SJSA1 (cell line): Measurements from ENCODE around the gene NPM1. TPM values are rescaled to one million over a fixed set of nuclear protein-coding genes. Genes with fewer than 3 reads are reported as not detected.
A peak's percentile ranks its signal among the peaks of the same experiment; 100 is the strongest.

Experiments used
- DNase-seq, 2 experiments: peaks; one replicate each; pipeline ENCODE4 v3.0.0-alpha.2; 2015 to 2020; ENCODE audit warnings: low spot score in 2 of 2, low read depth in 1 of 2
- H3K27ac ChIP-seq: fragments of 250-450 bp; sonication (Bioruptor Pico); 2 replicates; pipeline ENCODE4 v1.5.1; 2020; ENCODE audit warnings: mild to moderate bottlenecking, moderate library complexity
- H3K27me3 ChIP-seq: fragments of 250-450 bp; sonication (Bioruptor Pico); replicated peaks from 2 replicates; pipeline ENCODE4 v1.5.1; 2020; ENCODE audit warnings: mild to moderate bottlenecking, moderate library complexity
- H3K36me3 ChIP-seq: fragments of 250-450 bp; sonication (Bioruptor Pico); 2 replicates; pipeline ENCODE4 v1.5.1; 2020; ENCODE audit warnings: mild to moderate bottlenecking
- H3K4me1 ChIP-seq: fragments of 250-450 bp; sonication (Bioruptor Pico); replicated peaks from 2 replicates; pipeline ENCODE4 v1.6.1; 2021; ENCODE audit warnings: mild to moderate bottlenecking
- H3K4me3 ChIP-seq: fragments of 250-450 bp; sonication (Bioruptor Pico); 2 replicates; pipeline ENCODE4 v1.5.1; 2020; ENCODE audit warnings: mild to moderate bottlenecking
- H3K9me3 ChIP-seq: fragments of 250-450 bp; sonication (Bioruptor Pico); replicated peaks from 2 replicates; pipeline ENCODE4 v1.5.1; 2020; ENCODE audit warnings: mild to moderate bottlenecking
- total RNA-seq: library from RNA; depleted of rRNA; stranded (reverse); fragments of >200 nt; shearing (Covaris generic); gene quantifications from 2 replicates; pipeline ENCODE4 v1.2.3, GENCODE V29; 2014

Gene NPM1
- total RNA-seq, 1 experiment from 2014 or later, result 2,195 TPM

GRCh38 chr5:171421331-171422262 lies 33.9 kb downstream of the NPM1 start:
- Histone ChIP-seq H3K36me3 (no peaks in the 10 kb centered on the region), H3K9me3 (peaks cover 5% of the 10 kb centered on the region; the same call in 1 of the 2 replicates), H3K27ac (no peak overlapping the region), H3K27me3 (peaks cover 16% of the 10 kb centered on the region), H3K4me1 (peaks cover 30% of the 10 kb centered on the region), H3K4me3 (no peak overlapping the region)
- DNase-seq, result peak in 1 of 2 experiments; percentile 42

- Histone ChIP-seq H3K4me1 (peaks cover 30% of the 10 kb centered on the region), H3K27ac (no peak overlapping the region), H3K36me3 (no peaks in the 10 kb centered on the region), H3K4me3 (no peak overlapping the region), H3K9me3 (peaks cover 5% of the 10 kb centered on the region; the same call in 1 of the 2 replicates), H3K27me3 (peaks cover 16% of the 10 kb centered on the region)
- peak in 1 of 2 experiments; percentile 44 for DNase-seq
Measured at GRCh38 chr5:171422495-171422894, 34.8 kb downstream of the NPM1 start.

GRCh38 chr5:171422902-171423663 lies 35.4 kb downstream of the NPM1 start:
- Histone ChIP-seq H3K4me3 (no peak overlapping the region), H3K36me3 (no peaks in the 10 kb centered on the region), H3K9me3 (peaks cover 5% of the 10 kb centered on the region; the same call in 1 of the 2 replicates), H3K27me3 (peaks cover 16% of the 10 kb centered on the region), H3K27ac (no peak overlapping the region), H3K4me1 (peaks cover 30% of the 10 kb centered on the region)
- peak in 1 of 2 experiments; percentile 47 for DNase-seq

GRCh38 chr5:171424726-171425125 lies 37.1 kb downstream of the NPM1 start:
- DNase-seq, result no peak
- H3K36me3 ChIP-seq, result no peaks in the 10 kb centered on the region
- H3K4me1 ChIP-seq, result peaks cover 16% of the 10 kb centered on the region
- peaks cover 16% of the 10 kb centered on the region for H3K27me3 ChIP-seq
- no peak overlapping the region for H3K27ac ChIP-seq
- no peak overlapping the region for H3K4me3 ChIP-seq
- peaks cover 3% of the 10 kb centered on the region; the same call in 1 of the 2 replicates for H3K9me3 ChIP-seq

DNA sequence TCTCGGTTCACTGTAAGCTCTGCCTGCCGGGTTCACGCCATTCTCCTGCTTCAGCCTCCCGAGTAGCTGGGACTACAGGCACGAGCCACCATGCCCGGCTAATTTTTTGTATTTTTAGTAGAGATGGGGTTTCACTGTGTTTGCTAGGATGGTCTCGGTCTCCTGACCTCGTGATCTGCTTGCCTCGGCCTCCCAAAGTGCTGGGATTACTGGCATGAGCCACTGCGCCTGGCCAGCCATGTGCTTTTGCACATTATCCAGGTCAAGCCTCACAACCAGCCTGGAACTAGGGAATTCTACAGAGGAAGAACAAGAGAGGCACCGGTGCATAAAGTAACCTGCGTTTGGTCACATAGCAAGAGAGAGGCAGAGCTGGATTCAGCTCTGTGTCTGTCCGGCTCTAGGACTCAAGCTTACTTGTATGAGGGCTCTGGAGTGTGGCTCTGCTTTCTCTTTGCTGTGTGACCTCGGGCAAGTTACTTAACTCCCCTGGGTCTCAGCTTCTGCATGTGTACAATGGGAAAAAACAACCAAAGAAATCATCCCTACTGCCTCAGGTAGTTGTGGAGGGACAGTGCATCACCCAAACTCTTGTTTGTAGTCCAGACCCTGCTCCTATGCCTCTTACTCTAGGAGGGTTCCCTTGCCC lies 38.1 kb downstream of the NPM1 start:
- DNase-seq, result no peak
- Histone ChIP-seq H3K27me3 (peaks cover 8% of the 10 kb centered on the region), H3K9me3 (no peaks in the 10 kb centered on the region)

GRCh38 chr5:171426266-171426665 lies 38.6 kb downstream of the NPM1 start:
- Histone ChIP-seq H3K36me3 (no peaks in the 10 kb centered on the region), H3K9me3 (no peaks in the 10 kb centered on the region), H3K4me3 (no peak overlapping the region), H3K4me1 (0 out of 2 replicates have a peak, but pooled peaks cover 3% of the 10 kb centered on the region), H3K27me3 (peaks cover 3% of the 10 kb centered on the region; the same call in 1 of the 2 replicates), H3K27ac (no peak overlapping the region)
- DNase-seq, result peak in 1 of 2 experiments; percentile 38

More for the DNA sequence above, 38.1 kb downstream of the NPM1 start:
- Histone ChIP-seq H3K36me3 (no peaks in the 10 kb centered on the region), H3K4me1 (peaks cover 6% of the 10 kb centered on the region), H3K27ac (no peak overlapping the region), H3K4me3 (no peak overlapping the region)

DNA sequence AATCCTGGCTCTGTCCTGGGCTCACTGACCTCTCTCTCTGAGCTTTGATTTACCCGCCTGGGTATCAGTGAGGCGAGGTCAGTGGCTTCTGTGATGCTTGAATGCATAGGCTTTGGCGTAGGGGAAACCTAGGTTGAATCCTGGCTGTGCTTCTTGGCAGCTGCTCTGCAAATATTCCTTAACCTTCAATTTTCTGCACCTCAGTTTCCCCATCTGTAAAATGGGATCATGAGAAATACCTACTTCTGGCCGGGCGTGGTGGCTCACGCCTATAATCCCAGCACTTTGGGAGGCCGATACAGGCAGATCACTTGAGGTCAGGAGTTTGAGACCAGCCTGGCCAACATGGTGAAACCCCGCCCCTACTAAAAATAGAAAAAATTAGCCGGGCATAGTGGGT lies 39.0 kb downstream of the NPM1 start:
- no peak for DNase-seq
- Histone ChIP-seq H3K36me3 (no peaks in the 10 kb centered on the region), H3K4me1 (0 out of 2 replicates have a peak, but pooled peaks cover 3% of the 10 kb centered on the region), H3K27me3 (no peaks in the 10 kb centered on the region), H3K4me3 (no peak overlapping the region), H3K27ac (no peak overlapping the region), H3K9me3 (no peaks in the 10 kb centered on the region)

DNA sequence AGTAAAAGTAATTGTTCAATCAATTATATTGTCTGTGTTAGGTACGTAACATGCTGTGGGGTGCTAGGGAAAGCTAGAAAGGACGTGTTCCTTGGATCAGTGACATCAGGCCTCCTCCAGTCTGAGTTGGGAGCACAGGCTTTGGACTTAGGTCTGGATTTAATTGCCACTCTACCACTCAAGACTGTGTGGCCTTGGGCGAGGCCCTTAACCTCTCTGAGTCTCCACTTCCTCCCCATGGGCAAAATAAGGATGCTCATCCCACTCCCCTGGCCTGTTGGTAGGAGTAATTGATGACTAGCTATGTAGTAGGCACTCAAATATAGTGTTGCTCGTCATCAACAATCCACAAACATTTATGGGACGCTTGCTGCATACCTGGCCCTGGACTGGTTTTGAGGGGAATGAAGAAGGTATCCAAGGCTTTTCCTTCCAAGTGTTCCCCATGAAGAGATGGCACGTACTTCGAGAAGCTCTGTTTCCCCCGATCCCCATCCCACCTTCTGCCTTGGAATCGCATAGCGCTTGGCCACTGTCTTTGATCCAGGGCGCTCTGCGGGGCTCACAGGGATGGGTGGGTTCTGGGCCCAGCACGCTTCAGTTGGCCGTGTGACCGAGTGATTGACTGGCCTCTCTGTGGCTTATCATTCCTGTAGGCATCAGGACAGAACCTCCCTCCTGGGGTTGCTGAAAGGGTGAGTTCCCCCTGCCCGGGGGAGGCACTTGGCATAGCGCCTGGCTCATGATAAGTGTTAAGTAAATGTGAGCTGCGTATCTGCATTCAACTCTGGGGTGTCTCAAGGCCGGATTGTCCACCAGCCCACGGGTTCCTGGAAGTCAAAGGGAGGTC lies 39.9 kb downstream of the NPM1 start:
- no peaks in the 10 kb centered on the region for H3K36me3 ChIP-seq
- no peak overlapping the region for H3K4me3 ChIP-seq
- DNase-seq, result peak in 1 of 2 experiments; percentile 42
- H3K27ac ChIP-seq, result no peak overlapping the region
- no peaks in the 10 kb centered on the region for H3K27me3 ChIP-seq
- H3K9me3 ChIP-seq, result no peaks in the 10 kb centered on the region
- 0 out of 2 replicates have a peak, but pooled peaks cover 3% of the 10 kb centered on the region for H3K4me1 ChIP-seq

GRCh38 chr5:171428168-171428696 lies 40.6 kb downstream of the NPM1 start:
- no peak overlapping the region for H3K27ac ChIP-seq
- no peaks in the 10 kb centered on the region for H3K9me3 ChIP-seq
- no peaks in the 10 kb centered on the region for H3K27me3 ChIP-seq
- no peaks in the 10 kb centered on the region for H3K36me3 ChIP-seq
- H3K4me3 ChIP-seq, result no peak overlapping the region
- H3K4me1 ChIP-seq, result 0 out of 2 replicates have a peak, but pooled peaks cover 3% of the 10 kb centered on the region
- peak in 1 of 2 experiments; percentile 42 for DNase-seq

DNA sequence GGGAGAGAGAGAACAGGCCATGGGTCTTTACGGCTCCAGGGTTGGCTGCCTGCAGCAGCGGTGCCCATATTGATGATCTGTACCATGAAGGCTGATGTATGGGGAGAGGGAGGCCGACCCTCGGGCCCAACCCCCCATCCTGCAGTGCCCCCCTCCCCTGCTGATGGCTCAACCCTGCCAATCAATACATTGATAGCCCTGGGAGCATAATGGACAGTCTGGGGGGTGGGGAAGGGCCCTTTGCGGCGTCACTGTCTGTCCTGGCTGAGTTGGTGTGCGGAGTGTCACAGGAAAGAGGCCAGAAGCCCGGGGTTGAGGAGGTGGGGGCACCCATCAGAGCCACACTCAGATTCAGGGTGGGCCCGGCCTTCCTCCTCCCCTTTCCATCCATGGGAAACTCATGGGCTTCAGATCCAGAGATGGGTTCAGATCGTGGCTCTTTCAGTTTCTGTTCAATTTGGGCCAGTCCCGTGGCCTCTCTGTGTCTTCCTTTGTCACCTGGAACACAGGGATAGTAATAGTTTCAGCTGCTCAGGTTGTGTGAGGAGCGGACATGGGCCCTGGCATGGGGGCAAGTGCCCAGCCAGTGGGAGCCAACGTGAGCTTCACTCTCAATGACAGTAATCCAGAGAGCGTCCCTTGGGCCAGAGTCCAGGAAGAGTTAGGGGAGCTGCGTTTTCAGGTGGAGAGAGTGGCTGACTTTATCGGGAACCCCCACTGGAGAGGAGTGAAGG lies 41.3 kb downstream of the NPM1 start:
- no peak overlapping the region for H3K27ac ChIP-seq
- H3K4me3 ChIP-seq, result no peak overlapping the region
- H3K4me1 ChIP-seq, result 0 out of 2 replicates have a peak, but pooled peaks cover 3% of the 10 kb centered on the region
- H3K27me3 ChIP-seq, result no peaks in the 10 kb centered on the region
- H3K9me3 ChIP-seq, result no peaks in the 10 kb centered on the region
- no peaks in the 10 kb centered on the region for H3K36me3 ChIP-seq
- DNase-seq, result no peak

GRCh38 chr5:171429543-171429910 lies 41.9 kb downstream of the NPM1 start:
- 0 out of 2 replicates have a peak, but pooled peaks cover 3% of the 10 kb centered on the region for H3K4me1 ChIP-seq
- no peaks in the 10 kb centered on the region for H3K36me3 ChIP-seq
- no peak overlapping the region for H3K27ac ChIP-seq
- no peak overlapping the region for H3K4me3 ChIP-seq
- no peak for DNase-seq
- H3K27me3 ChIP-seq, result no peaks in the 10 kb centered on the region
- H3K9me3 ChIP-seq, result no peaks in the 10 kb centered on the region

DNA sequence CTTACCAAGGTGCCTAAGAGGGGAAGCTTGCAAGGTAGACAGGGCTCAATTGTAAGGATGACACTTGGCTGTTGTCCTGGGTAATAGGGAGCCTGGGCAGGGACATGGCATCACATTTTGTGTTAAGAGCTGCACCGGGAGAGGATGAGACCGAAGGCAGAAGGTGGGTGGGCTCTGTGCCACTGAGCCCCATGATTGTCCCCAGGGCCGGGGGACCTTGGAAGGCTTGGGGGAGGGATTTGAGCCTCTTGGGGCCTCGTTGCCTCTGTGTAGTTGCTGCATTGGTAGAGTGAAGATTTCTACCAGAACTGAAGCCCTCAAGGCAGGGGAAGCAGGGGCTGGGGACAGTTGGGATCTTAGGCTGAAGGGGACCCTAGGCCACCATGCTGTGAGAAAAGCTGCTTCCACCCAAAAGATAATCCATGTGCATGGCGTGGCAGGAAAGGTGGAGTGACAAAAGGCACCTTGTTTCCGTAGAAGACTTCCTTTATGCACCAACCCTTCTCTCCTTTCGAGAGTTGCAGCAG lies 43.7 kb downstream of the NPM1 start:
- no peaks in the 10 kb centered on the region for H3K4me1 ChIP-seq
- no peak overlapping the region for H3K27ac ChIP-seq
- no peaks in the 10 kb centered on the region for H3K36me3 ChIP-seq
- no peak for DNase-seq
- no peak overlapping the region for H3K4me3 ChIP-seq
- H3K27me3 ChIP-seq, result no peaks in the 10 kb centered on the region
- H3K9me3 ChIP-seq, result no peaks in the 10 kb centered on the region
